HepG2 (cell line): Measurements from ENCODE around the gene PFN4. TPM values are rescaled to one million over a fixed set of nuclear protein-coding genes. Genes with fewer than 3 reads are reported as not detected.

ENCODE experiments used
- ATAC-seq: fragments of 200-7000 bp; cut with Tn5 transposase; 3 replicates; pipeline ENCODE4 v1.9.1; 2020; ENCODE audit warnings: mild to moderate bottlenecking, moderate library complexity
- BruUV-seq: library from RNA; stranded (reverse); fragments of 400-500 nt; replicated peaks from 2 replicates; lab custom pipeline; 2021; lab: Mats Ljungman, UMichigan
- CTCF ChIA-PET: fragments of 300-600 bp; formaldehyde crosslinking; extraction: SDS; loops from one replicate; lab custom pipeline; 2021; ENCODE audit warnings: low total read pairs, inconsistent platforms, low intra/inter-chr PET ratio; lab: Yijun Ruan, JAX
- POLR2A ChIA-PET: fragments of 350-600 bp; sonication (Branson Sonifier 250); formaldehyde crosslinking; loops from one replicate; lab custom pipeline; 2020; ENCODE audit warnings: antibody characterized with exemption, inconsistent platforms; lab: Yijun Ruan, JAX
- DNase-seq: peaks from one replicate; pipeline ENCODE4 v3.0.0-alpha.2; 2015; ENCODE audit warnings: low spot score
- FAIRE-seq: peaks from 3 replicates; lab custom pipeline; 2011; peaks lifted over from hg19 to GRCh38; lab: Jason Lieb, UNC
- H2AFZ ChIP-seq: one replicate; pipeline ENCODE4 v1.6.1; 2011; ENCODE audit warnings: low read length, inconsistent platforms
- H3K27ac ChIP-seq: fragments of 300-600 bp; 3 replicates; pipeline ENCODE4 v1.8.0; 2011; ENCODE audit warnings: mixed run types, mild to moderate bottlenecking, mixed read lengths, low read length, inconsistent platforms; ENCODE audit not compliant: insufficient read depth; ENCODE audit errors: extremely low read length
- H3K27me3 ChIP-seq, 2 experiments: fragments of 200-600 bp in 1 of 2; 2 replicates in 1 of 2; 3 replicates in 1 of 2; pipeline versions ENCODE4 v1.6.0 to v1.8.0; 2011; ENCODE audit warnings: low read length in 2 of 2, mild to moderate bottlenecking in 2 of 2, moderate library complexity in 2 of 2, inconsistent platforms in 1 of 2; ENCODE audit not compliant: insufficient read depth in 2 of 2, control insufficient read depth in 1 of 2
- H3K36me3 ChIP-seq, 2 experiments: fragments of 200-600 bp in 1 of 2; replicated peaks in 1 of 2; 2 replicates in 1 of 2; 3 replicates in 1 of 2; pipeline versions ENCODE4 v1.5.1 to v1.8.0; 2011; ENCODE audit warnings: low read length in 2 of 2, inconsistent platforms in 1 of 2; ENCODE audit not compliant: insufficient read depth in 2 of 2, control insufficient read depth in 1 of 2
- H3K4me1 ChIP-seq: 2 replicates; pipeline ENCODE4 v1.5.1; 2012; ENCODE audit warnings: low read length, inconsistent platforms; ENCODE audit not compliant: insufficient read depth
- H3K4me2 ChIP-seq: 2 replicates; pipeline ENCODE4 v1.6.0; 2011; ENCODE audit warnings: low read depth, low read length, inconsistent platforms
- H3K4me3 ChIP-seq, 3 experiments: fragments of 200-600 bp in 1 of 3; sonication (generic), shearing (Covaris generic) in 1 of 3; replicated peaks in 1 of 3; 2 replicates each; pipeline ENCODE4 v1.5.1; 2011 to 2016; ENCODE audit warnings: low read length in 3 of 3, inconsistent platforms in 2 of 3, low read depth in 2 of 3, mild to moderate bottlenecking in 2 of 3, control low read depth in 1 of 3, mixed read lengths in 1 of 3; ENCODE audit not compliant: insufficient read depth in 1 of 3
- H3K79me2 ChIP-seq: one replicate; pipeline ENCODE4 v1.6.1; 2011; ENCODE audit warnings: low read length, inconsistent platforms; ENCODE audit not compliant: insufficient read depth
- H3K9ac ChIP-seq: 2 replicates; pipeline ENCODE4 v1.6.0; 2011; ENCODE audit warnings: mild to moderate bottlenecking, low read depth, low read length, inconsistent platforms; ENCODE audit not compliant: insufficient read depth
- H3K9me3 ChIP-seq: 2 replicates; pipeline ENCODE4 v1.5.1; 2012; ENCODE audit warnings: mild to moderate bottlenecking, low read length
- H4K20me1 ChIP-seq: 2 replicates; pipeline ENCODE4 v1.6.0; 2011; ENCODE audit warnings: inconsistent platforms, mild to moderate bottlenecking, low read length, moderate library complexity; ENCODE audit not compliant: insufficient read depth
- ATF2 ChIP-seq: sonication (generic); formaldehyde crosslinking; IDR thresholded peaks from 2 replicates; pipeline ENCODE4 v1.4.0; 2020; ENCODE audit warnings: missing genetic modification reagents
- FOXJ3 ChIP-seq: sonication (generic); formaldehyde crosslinking; IDR thresholded peaks from 2 replicates; pipeline ENCODE4 v1.4.0; 2020; ENCODE audit warnings: missing genetic modification reagents, mild to moderate bottlenecking, borderline replicate concordance
- IKZF1 ChIP-seq: fragments of 450-650 bp; IDR thresholded peaks from 2 replicates; pipeline ENCODE4 v1.7.1; 2016
- MAFG ChIP-seq: sonication (generic); formaldehyde crosslinking; IDR thresholded peaks from 2 replicates; pipeline ENCODE4 v1.5.1; 2020; ENCODE audit warnings: mild to moderate bottlenecking, missing genetic modification reagents
- NCOA1 ChIP-seq: sonication (generic); formaldehyde crosslinking; IDR thresholded peaks from 2 replicates; pipeline ENCODE4 v1.9.0; 2021; ENCODE audit warnings: missing genetic modification reagents
- NFIC ChIP-seq: IDR thresholded peaks from 2 replicates; pipeline ENCODE4 v1.6.1; 2012; ENCODE audit warnings: mild to moderate bottlenecking, low read length, inconsistent platforms
- TCF7L2 ChIP-seq: IDR thresholded peaks from 2 replicates; pipeline ENCODE4 v1.6.1; 2011; ENCODE audit warnings: mild to moderate bottlenecking, low read depth, low read length, moderate library complexity
- ZBTB40 ChIP-seq, 2 experiments: fragments of 450-650 bp in 1 of 2; sonication (generic) in 1 of 2; formaldehyde crosslinking in 1 of 2; IDR thresholded peaks; 2 replicates each; pipeline versions ENCODE4 v1.6.1 to v1.8.0; 2016 to 2022; ENCODE audit warnings: antibody characterized with exemption in 1 of 2, mild to moderate bottlenecking in 1 of 2, missing genetic modification reagents in 1 of 2
- ZNF558 ChIP-seq: sonication (generic); formaldehyde crosslinking; IDR thresholded peaks from 2 replicates; pipeline ENCODE4 v1.9.0; 2022; ENCODE audit warnings: mild to moderate bottlenecking, missing genetic modification reagents, borderline replicate concordance
- ZNF816 ChIP-seq: sonication (generic); formaldehyde crosslinking; IDR thresholded peaks from 2 replicates; pipeline ENCODE4 v1.8.0; 2022; ENCODE audit warnings: missing genetic modification reagents, mild to moderate bottlenecking, borderline replicate concordance
- WGBS: methylation state at CpG from one replicate; pipeline ENCODE4 v1.1.6; 2017; ENCODE audit warnings: low lambda C conversion rate; 5-methylcytosine and 5-hydroxymethylcytosine counted together
- in situ Hi-C: cut with HindIII; loops from 2 replicates; pipeline ENCODE4 v1.10.0; 2017; ENCODE audit warnings: low pct_unique_long_range_greater_than_20kb; ENCODE audit not compliant: extremely low pct_ligation_motif_present
- intact Hi-C: fragments of 100-400 bp; cut with micrococcal nuclease; formaldehyde crosslinking; loops from one replicate; pipeline ENCODE4 v1.10.0; 2022; ENCODE audit not compliant: unreplicated experiment
- polyA plus RNA-seq, 8 experiments: library from polyadenylated mRNA; depleted of rRNA in 3 of 8; stranded (reverse) in 7 of 8; unstranded in 1 of 8; fragments of >200 nt; fragmentation: Illumina TruSeq in 4 of 8; extraction: Trizol in 4 of 8; gene quantifications; 2 replicates each; pipeline versions ENCODE4 v1.2.1 to v1.2.3, GENCODE V29; 2011 to 2016; ENCODE audit warnings: low read depth in 4 of 8, missing spikeins in 1 of 8, mixed read lengths in 1 of 8; ENCODE audit not compliant: insufficient read depth in 1 of 8
- total RNA-seq, 5 experiments: library from RNA; depleted of rRNA; stranded (reverse); fragments of >200 nt; fragmentation: Illumina TruSeq; extraction: Trizol; gene quantifications; 2 replicates each; pipeline ENCODE4 v1.2.3, GENCODE V29; 2016; ENCODE audit warnings: low read depth in 1 of 5
- TF ChIP-seq, protein P1 (sequence below): sonication (generic); formaldehyde crosslinking; IDR thresholded peaks from 2 replicates; pipeline ENCODE4 v1.4.0; 2020; ENCODE audit warnings: mild to moderate bottlenecking, missing genetic modification reagents
- TF ChIP-seq, protein P2 (sequence below): sonication (generic); formaldehyde crosslinking; IDR thresholded peaks from 2 replicates; pipeline ENCODE4 v1.4.0; 2020; ENCODE audit warnings: low read depth, mild to moderate bottlenecking, missing genetic modification reagents

The PFN4 gene
- total and polyA plus RNA-seq, 2 of the 13 experiments (the other 11 are each of a cell fraction or from before 2014, with no cell fraction given) = 0.12 to 0.20 TPM

GRCh38 chr2:24102677-24103076 is 20.5 kb downstream of the PFN4 start (continued):
- no peak for TF ChIP-seq TCF7L2
- no peak for TF ChIP-seq NCOA1 (CRISPR knock-in tag)
- no peak for TF ChIP-seq ATF2 (CRISPR knock-in tag)
- TF ChIP-seq, protein P1, sequence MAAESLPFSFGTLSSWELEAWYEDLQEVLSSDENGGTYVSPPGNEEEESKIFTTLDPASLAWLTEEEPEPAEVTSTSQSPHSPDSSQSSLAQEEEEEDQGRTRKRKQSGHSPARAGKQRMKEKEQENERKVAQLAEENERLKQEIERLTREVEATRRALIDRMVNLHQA (CRISPR knock-in tag) = no peak

- CTCF ChIA-PET = no interaction called here
- no peak overlapping the region for H3K27ac ChIP-seq
- no peak for ATAC-seq
- BruUV-seq = no TSS peak
- POLR2A ChIA-PET = no interaction called here
- no peak for FAIRE-seq
- no peak overlapping the region for H2AFZ ChIP-seq
- no peak overlapping the region for H3K4me3 ChIP-seq
- intact Hi-C loops (no loop called here), in situ Hi-C loops (no loop called here)
- H3K36me3 ChIP-seq = no peaks in the 10 kb centered on the region
- no peak overlapping the region for H3K9ac ChIP-seq
- 27% methylated on average over 2 of the region's 2 CpGs for WGBS
- no peaks in the 10 kb centered on the region for H3K79me2 ChIP-seq
- DNase-seq = no peak
- H3K9me3 ChIP-seq = peaks cover 6% of the 10 kb centered on the region; the same call in 1 of the 2 replicates
- H4K20me1 ChIP-seq = no peaks in the 10 kb centered on the region
- 0 out of 2 replicates have a peak, but pooled peaks cover 5% of the 10 kb centered on the region for H3K4me1 ChIP-seq
- peaks cover 0 to 8% of the 10 kb centered on the region in 2 experiments; a peak in 1 of 5 replicates for H3K27me3 ChIP-seq
- H3K4me2 ChIP-seq = no peak overlapping the region
- no peak for TF ChIP-seq FOXJ3 (CRISPR knock-in tag)
- TF ChIP-seq MAFG (CRISPR knock-in tag) = no peak
- TF ChIP-seq NFIC = no peak
- no peak for TF ChIP-seq ZNF558 (CRISPR knock-in tag)
- TF ChIP-seq, protein P2, sequence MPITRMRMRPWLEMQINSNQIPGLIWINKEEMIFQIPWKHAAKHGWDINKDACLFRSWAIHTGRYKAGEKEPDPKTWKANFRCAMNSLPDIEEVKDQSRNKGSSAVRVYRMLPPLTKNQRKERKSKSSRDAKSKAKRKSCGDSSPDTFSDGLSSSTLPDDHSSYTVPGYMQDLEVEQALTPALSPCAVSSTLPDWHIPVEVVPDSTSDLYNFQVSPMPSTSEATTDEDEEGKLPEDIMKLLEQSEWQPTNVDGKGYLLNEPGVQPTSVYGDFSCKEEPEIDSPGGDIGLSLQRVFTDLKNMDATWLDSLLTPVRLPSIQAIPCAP = no peak
- no peak for TF ChIP-seq ZBTB40 (IDR thresholded peaks at IDR 0.05)
- no peak for TF ChIP-seq ZBTB40 (CRISPR knock-in tag; IDR thresholded peaks at IDR 0.05)
- no peak for TF ChIP-seq IKZF1
- TF ChIP-seq ZNF816 (CRISPR knock-in tag) = no peak
Measured at GRCh38 chr2:24101992-24102391, 21.1 kb downstream of the PFN4 start.
